Adrenal gland (tissue), 5 donors: ENCODE measurements around the gene DNAH17.

Experiments
- CTCF ChIP-seq, 6 experiments: fragments of 450-650 bp in 4 of 6; fragments of 200-600 bp in 2 of 6; sonication (generic) in 1 of 6; IDR thresholded peaks; 1 replicate in 5 of 6; 2 replicates in 1 of 6; pipeline versions ENCODE4 v1.5.1 to v1.8.0; 2016 to 2021; ENCODE audit warnings: antibody characterized with exemption in 6 of 6, mild to moderate bottlenecking in 2 of 6, moderate library complexity in 1 of 6
- POLR2A ChIP-seq, 2 donors: fragments of 450-650 bp; IDR thresholded peaks; one replicate each; pipeline ENCODE4 v1.6.1; 2017; ENCODE audit warnings: antibody characterized with exemption in 2 of 2, mild to moderate bottlenecking in 2 of 2, moderate library complexity in 1 of 2
- donor health status: DM: no; HTN: no; CAD: no.

GRCh38 chr17:78559749-78560368 lies 17.3 kb downstream of the DNAH17 start:
- TF ChIP-seq CTCF (IDR thresholded peaks at IDR 0.05) (no peak), POLR2A (IDR thresholded peaks at IDR 0.05) (no peak)
